Fibroblast of pulmonary artery (primary cell): ENCODE data around the gene APEH.
"Not testable (repeated sequence)": the region's sequence is repeated elsewhere in the genome, so short reads cannot be mapped to it uniquely, and the experiment has no call there.

Experiments used
- DNase-seq: peaks from one replicate; pipeline ENCODE4 v3.0.0-alpha.2; 2010; ENCODE audit warnings: low read depth
- H3K4me3 ChIP-seq: replicated peaks from 2 replicates; pipeline ENCODE4 v1.5.1; 2011; ENCODE audit warnings: low read depth, mild to moderate bottlenecking, control low read depth, low read length, moderate library complexity
- CTCF ChIP-seq: IDR thresholded peaks from 2 replicates; pipeline ENCODE4 v1.5.1; 2011; ENCODE audit warnings: mild to moderate bottlenecking, control low read depth, low read length, inconsistent platforms; ENCODE audit errors: missing control alignments

The APEH gene

GRCh38 chr3:49681543-49681942 is 7.4 kb downstream of the APEH start:
- no peak overlapping the region for H3K4me3 ChIP-seq
- DNase-seq: no peak
- no peak for TF ChIP-seq CTCF

- no peak for TF ChIP-seq CTCF
- DNase-seq: no peak
- H3K4me3 ChIP-seq: no peak overlapping the region
Observed at GRCh38 chr3:49683162-49683561, 9.0 kb downstream of the APEH start.

GRCh38 chr3:49684453-49684852 is 10.3 kb downstream of the APEH start:
- DNase-seq, H3K4me3 ChIP-seq: not testable (repeated sequence)

GRCh38 chr3:49685103-49685502 is 11.0 kb downstream of the APEH start:
- not testable (repeated sequence) for H3K4me3 ChIP-seq, DNase-seq

GRCh38 chr3:49685846-49686245 is 11.7 kb downstream of the APEH start:
- H3K4me3 ChIP-seq, DNase-seq: not testable (repeated sequence)

- peak overlapping the region; percentile 40 for H3K4me3 ChIP-seq
- not testable (repeated sequence) for DNase-seq
Observed at GRCh38 chr3:49686346-49686745, 12.2 kb downstream of the APEH start.

GRCh38 chr3:49686769-49687423 is 12.7 kb downstream of the APEH start:
- peak; percentile 58 for DNase-seq
- peak overlapping the region; percentile 40 for H3K4me3 ChIP-seq

GRCh38 chr3:49687424-49687795 is 13.3 kb downstream of the APEH start:
- not testable (repeated sequence) for H3K4me3 ChIP-seq, DNase-seq

- H3K4me3 ChIP-seq: peak overlapping the region; percentile 93
- not testable (repeated sequence) for DNase-seq
Observed at GRCh38 chr3:49688338-49689045, 14.3 kb downstream of the APEH start.

- H3K4me3 ChIP-seq: peak within 1 kb of the TSS; percentile 93
- DNase-seq: peak; percentile 92
- TF ChIP-seq CTCF: peak; percentile 34
Observed at GRCh38 chr3:49689046-49689907, 15.1 kb downstream of the APEH start, which contains the start of the genes MST1 and RNF123. MST1 (minus strand) TSS chr3:49689474; CDS start chr3:49688691, 783 bp downstream. RNF123 (plus strand) TSS chr3:49689557; CDS start chr3:49691166, 1,609 bp downstream.

GRCh38 chr3:49689908-49690624 is 15.9 kb downstream of the APEH start:
- DNase-seq: not testable (repeated sequence)
- H3K4me3 ChIP-seq: peak overlapping the region; percentile 93

GRCh38 chr3:49690856-49691255 is 16.7 kb downstream of the APEH start:
- H3K4me3 ChIP-seq, DNase-seq: not testable (repeated sequence)

- not testable (repeated sequence) for DNase-seq, H3K4me3 ChIP-seq
Observed at GRCh38 chr3:49691481-49691880, 17.3 kb downstream of the APEH start.

GRCh38 chr3:49694409-49695070 is 20.4 kb downstream of the APEH start:
- H3K4me3 ChIP-seq, DNase-seq: not testable (repeated sequence)
